Measurements from ENCODE around the gene DCAF10.

The DCAF10 gene

DNA sequence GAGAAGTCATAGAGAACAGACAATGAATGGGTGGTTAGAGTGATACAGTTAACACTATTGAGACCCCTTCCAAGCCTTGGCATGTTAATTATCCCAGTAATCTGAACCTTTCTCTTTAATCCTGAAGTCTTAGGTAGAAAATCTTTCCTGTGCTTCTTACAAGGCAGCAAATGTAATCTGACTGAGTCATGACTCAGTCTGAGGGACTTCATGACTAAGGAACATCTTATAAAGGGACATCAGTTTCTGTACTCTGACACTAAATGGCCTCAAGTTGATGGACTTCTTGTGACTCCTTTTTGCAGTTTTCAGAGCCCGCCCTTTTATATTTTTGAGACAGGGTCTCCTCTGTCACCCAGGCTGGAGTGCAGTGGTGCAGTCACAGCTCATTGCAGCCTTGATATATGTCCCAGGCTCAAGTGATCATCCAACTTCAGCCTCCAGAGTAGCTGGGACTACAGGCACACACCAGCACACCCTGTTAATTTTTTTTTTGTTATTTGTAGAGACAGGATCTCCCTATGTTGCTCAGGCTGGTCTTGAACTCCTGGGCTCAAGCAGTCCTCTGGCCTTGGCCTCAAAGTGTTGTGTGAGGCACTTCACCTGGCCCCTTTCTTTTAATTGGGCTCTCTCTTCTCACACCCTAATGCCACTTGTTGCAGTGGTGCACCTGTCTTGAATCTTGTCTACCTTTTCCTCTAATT lies 25.2 kb upstream of the DCAF10 start:
- no peak for DNase-seq (ENCODE audit: low read depth)
- TF ChIP-seq POLR2A (IDR thresholded peaks at IDR 0.05; ENCODE audit: extremely low read depth, insufficient read length) (no peak), CTCF (IDR thresholded peaks at IDR 0.05; ENCODE audit: low read depth, low read length) (no peak), MYC (IDR thresholded peaks at IDR 0.05; ENCODE audit: low read depth, low read length) (no peak)
- TF ChIP-seq, protein P1, sequence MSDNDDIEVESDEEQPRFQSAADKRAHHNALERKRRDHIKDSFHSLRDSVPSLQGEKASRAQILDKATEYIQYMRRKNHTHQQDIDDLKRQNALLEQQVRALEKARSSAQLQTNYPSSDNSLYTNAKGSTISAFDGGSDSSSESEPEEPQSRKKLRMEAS (IDR thresholded peaks at IDR 0.05; ENCODE audit: low read depth, low read length): no peak
- no peak overlapping the region for H3K4me3 ChIP-seq (ENCODE audit: low read depth, low read length)

- H3K4me3 ChIP-seq (ENCODE audit: low read depth, low read length): no peak overlapping the region
- DNase-seq (ENCODE audit: low read depth): no peak
- TF ChIP-seq CTCF (IDR thresholded peaks at IDR 0.05; ENCODE audit: low read depth, low read length) (no peak), POLR2A (IDR thresholded peaks at IDR 0.05; ENCODE audit: extremely low read depth, insufficient read length) (no peak), MYC (IDR thresholded peaks at IDR 0.05; ENCODE audit: low read depth, low read length) (no peak)
- TF ChIP-seq, protein P1 (IDR thresholded peaks at IDR 0.05; ENCODE audit: low read depth, low read length): no peak
Measured at GRCh38 chr9:37776328-37776727, 24.3 kb upstream of the DCAF10 start.

- no peak for TF ChIP-seq POLR2A (IDR thresholded peaks at IDR 0.05; ENCODE audit: extremely low read depth, insufficient read length)
- TF ChIP-seq MYC (IDR thresholded peaks at IDR 0.05; ENCODE audit: low read depth, low read length): no peak
- TF ChIP-seq CTCF (IDR thresholded peaks at IDR 0.05; ENCODE audit: low read depth, low read length): no peak
- TF ChIP-seq, protein P1 (IDR thresholded peaks at IDR 0.05; ENCODE audit: low read depth, low read length): no peak
Measured at GRCh38 chr9:37778534-37778933, 22.1 kb upstream of the DCAF10 start.

GRCh38 chr9:37784291-37784615 lies 16.3 kb upstream of the DCAF10 start:
- TF ChIP-seq, protein P1 (IDR thresholded peaks at IDR 0.05; ENCODE audit: low read depth, low read length): no peak
- TF ChIP-seq CTCF (IDR thresholded peaks at IDR 0.05; ENCODE audit: low read depth, low read length) (no peak), POLR2A (IDR thresholded peaks at IDR 0.05; ENCODE audit: extremely low read depth, insufficient read length) (no peak), MYC (IDR thresholded peaks at IDR 0.05; ENCODE audit: low read depth, low read length) (no peak)
- no peak for DNase-seq (ENCODE audit: low read depth)
- peak overlapping the region; percentile 94 for H3K4me3 ChIP-seq (ENCODE audit: low read depth, low read length)

More at GRCh38 chr9:37778534-37778933, 22.1 kb upstream of the DCAF10 start:
- no peak overlapping the region for H3K4me3 ChIP-seq (ENCODE audit: low read depth, low read length)
- DNase-seq (ENCODE audit: low read depth): no peak

- peak; percentile 91 for DNase-seq (ENCODE audit: low read depth)
- H3K4me3 ChIP-seq (ENCODE audit: low read depth, low read length): peak within 1 kb of the TSS; percentile 94
- TF ChIP-seq, protein P1 (IDR thresholded peaks at IDR 0.05; ENCODE audit: low read depth, low read length): no peak; the same call in 1 of the 2 replicates
- 0 out of 2 replicates have a peak, but pooled peaks have one; percentile 44 for TF ChIP-seq MYC (IDR thresholded peaks at IDR 0.05; ENCODE audit: low read depth, low read length)
- TF ChIP-seq POLR2A (IDR thresholded peaks at IDR 0.05; ENCODE audit: extremely low read depth, insufficient read length): peak; percentile 77
Measured at GRCh38 chr9:37784616-37785483, 15.7 kb upstream of the DCAF10 start, which contains the start of gene EXOSC3. Gene EXOSC3, minus strand, starts transcription at chr9:37785064. Its CDS starts 20 bp downstream, at chr9:37785044.
